ENCODE results near the gene SMOC2. TPM values are rescaled to one million over a fixed set of nuclear protein-coding genes. Genes with fewer than 3 reads are reported as not detected.

The SMOC2 gene
- total RNA-seq, 4 donors from 2014 or later, result 10.7 to 14.9 (median 13.7) TPM

DNA sequence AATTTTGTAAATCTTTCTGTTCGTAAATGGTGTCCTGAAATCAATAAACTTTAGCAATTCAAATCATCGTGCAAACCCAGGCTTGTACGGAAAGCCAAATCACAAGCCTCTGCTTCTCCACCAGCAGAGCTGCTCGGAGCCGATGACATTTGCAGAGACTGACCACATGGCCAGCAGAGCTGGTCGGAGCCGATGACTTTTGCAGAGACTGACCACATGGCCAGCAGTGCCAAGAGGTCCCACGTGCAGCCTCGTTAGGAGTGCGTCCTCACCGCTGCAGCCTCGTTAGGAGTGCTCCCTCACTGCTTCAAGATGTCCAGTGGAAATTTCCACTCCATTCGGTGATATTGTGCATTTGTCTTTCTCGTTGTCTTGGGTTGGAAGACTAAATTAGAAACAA is 28.5 kb downstream of the SMOC2 start:
- no peaks in the 10 kb centered on the region for H3K27me3 ChIP-seq
- no peaks in the 10 kb centered on the region for H3K36me3 ChIP-seq
- peaks cover 0 to 3% (median 0%) of the 10 kb centered on the region in 4 donors for H3K9me3 ChIP-seq
- DNase-seq, result no peak
- no peak overlapping the region for H3K27ac ChIP-seq
- TF ChIP-seq, protein P1, sequence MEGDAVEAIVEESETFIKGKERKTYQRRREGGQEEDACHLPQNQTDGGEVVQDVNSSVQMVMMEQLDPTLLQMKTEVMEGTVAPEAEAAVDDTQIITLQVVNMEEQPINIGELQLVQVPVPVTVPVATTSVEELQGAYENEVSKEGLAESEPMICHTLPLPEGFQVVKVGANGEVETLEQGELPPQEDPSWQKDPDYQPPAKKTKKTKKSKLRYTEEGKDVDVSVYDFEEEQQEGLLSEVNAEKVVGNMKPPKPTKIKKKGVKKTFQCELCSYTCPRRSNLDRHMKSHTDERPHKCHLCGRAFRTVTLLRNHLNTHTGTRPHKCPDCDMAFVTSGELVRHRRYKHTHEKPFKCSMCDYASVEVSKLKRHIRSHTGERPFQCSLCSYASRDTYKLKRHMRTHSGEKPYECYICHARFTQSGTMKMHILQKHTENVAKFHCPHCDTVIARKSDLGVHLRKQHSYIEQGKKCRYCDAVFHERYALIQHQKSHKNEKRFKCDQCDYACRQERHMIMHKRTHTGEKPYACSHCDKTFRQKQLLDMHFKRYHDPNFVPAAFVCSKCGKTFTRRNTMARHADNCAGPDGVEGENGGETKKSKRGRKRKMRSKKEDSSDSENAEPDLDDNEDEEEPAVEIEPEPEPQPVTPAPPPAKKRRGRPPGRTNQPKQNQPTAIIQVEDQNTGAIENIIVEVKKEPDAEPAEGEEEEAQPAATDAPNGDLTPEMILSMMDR (IDR thresholded peaks at IDR 0.05), result no peak
- TF ChIP-seq POLR2A (IDR thresholded peaks at IDR 0.05), result no peak
- H3K4me1 ChIP-seq, result no peaks in the 10 kb centered on the region
- H3K4me3 ChIP-seq, result no peak overlapping the region

DNA sequence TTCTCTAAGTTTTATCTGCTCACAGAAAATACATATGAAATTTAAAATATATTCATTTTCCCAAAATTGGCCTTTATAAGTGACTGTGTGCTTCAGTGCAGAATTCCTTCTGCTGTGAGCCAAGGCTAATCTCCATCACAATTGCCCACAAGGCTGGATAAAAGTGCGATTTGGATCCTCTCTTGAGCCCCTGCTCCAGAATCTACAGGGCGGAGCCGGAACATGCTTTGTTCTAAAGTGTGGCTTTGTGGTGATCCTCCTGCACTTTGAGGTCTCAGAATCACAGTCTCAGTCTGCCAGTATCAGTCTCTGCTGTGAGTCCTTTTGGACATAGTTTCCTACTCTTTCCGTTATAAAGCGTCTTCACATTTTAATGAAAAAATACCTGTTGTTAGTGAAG is 28.9 kb downstream of the SMOC2 start:
- Histone ChIP-seq H3K9me3 (peaks cover 0 to 3% (median 0%) of the 10 kb centered on the region in 4 donors), H3K27ac (no peak overlapping the region), H3K36me3 (no peaks in the 10 kb centered on the region), H3K27me3 (no peaks in the 10 kb centered on the region), H3K4me3 (no peak overlapping the region), H3K4me1 (no peaks in the 10 kb centered on the region)
- no peak for DNase-seq
- TF ChIP-seq POLR2A (IDR thresholded peaks at IDR 0.05), result no peak
- TF ChIP-seq, protein P1 (IDR thresholded peaks at IDR 0.05), result no peak

DNA sequence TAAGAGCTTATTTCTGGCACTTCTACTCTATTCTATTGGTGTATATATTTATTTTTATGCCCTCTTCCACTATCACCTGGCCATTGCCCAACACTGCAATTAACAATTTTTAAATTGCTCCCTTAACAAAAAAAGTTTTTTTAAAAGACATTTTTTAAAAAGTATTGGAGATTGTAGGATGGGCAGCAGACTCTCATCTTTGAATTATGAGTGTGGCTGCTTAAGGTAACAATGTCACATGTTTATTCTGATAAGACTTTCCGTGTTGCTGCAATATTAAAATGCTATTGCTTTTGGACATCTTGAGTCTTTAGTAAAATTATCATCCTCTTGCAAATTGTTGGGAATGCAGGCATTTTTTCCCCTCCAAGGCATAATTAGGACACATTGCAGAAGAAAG is 31.4 kb downstream of the SMOC2 start:
- Histone ChIP-seq H3K4me1 (no peaks in the 10 kb centered on the region), H3K27me3 (no peaks in the 10 kb centered on the region), H3K4me3 (no peak overlapping the region), H3K9me3 (peaks cover 0 to 3% (median 0%) of the 10 kb centered on the region in 4 donors), H3K36me3 (no peaks in the 10 kb centered on the region), H3K27ac (no peak overlapping the region)
- TF ChIP-seq, protein P1 (IDR thresholded peaks at IDR 0.05), result no peak
- no peak for TF ChIP-seq POLR2A (IDR thresholded peaks at IDR 0.05)
- DNase-seq, result no peak

DNA sequence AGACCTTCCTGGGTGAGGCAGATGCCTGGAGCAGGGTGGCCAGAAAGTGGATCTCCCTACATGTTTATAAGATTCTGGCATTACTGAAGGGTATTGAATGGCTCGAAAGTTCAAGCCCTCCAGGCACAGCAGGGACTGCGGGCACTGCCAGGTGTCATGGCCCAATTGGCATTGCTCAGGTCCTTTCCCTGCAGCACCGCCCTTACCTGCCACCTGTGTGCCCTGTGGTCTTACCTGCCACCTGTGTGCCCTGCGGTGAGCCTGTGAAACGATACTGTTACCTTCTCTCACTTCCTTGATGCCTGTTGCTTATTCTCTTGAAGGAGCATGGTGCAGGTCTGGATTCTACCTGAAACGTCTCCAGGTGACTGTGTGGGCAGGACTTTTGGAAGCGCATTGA is 32.2 kb downstream of the SMOC2 start:
- no peaks in the 10 kb centered on the region for H3K4me1 ChIP-seq
- no peaks in the 10 kb centered on the region for H3K27me3 ChIP-seq
- peaks cover 0 to 3% (median 0%) of the 10 kb centered on the region in 4 donors for H3K9me3 ChIP-seq
- H3K36me3 ChIP-seq, result no peaks in the 10 kb centered on the region
- H3K4me3 ChIP-seq, result no peak overlapping the region
- DNase-seq, result no peak
- no peak overlapping the region for H3K27ac ChIP-seq
- no peak for TF ChIP-seq POLR2A (IDR thresholded peaks at IDR 0.05)
- TF ChIP-seq, protein P1 (IDR thresholded peaks at IDR 0.05), result no peak

DNA sequence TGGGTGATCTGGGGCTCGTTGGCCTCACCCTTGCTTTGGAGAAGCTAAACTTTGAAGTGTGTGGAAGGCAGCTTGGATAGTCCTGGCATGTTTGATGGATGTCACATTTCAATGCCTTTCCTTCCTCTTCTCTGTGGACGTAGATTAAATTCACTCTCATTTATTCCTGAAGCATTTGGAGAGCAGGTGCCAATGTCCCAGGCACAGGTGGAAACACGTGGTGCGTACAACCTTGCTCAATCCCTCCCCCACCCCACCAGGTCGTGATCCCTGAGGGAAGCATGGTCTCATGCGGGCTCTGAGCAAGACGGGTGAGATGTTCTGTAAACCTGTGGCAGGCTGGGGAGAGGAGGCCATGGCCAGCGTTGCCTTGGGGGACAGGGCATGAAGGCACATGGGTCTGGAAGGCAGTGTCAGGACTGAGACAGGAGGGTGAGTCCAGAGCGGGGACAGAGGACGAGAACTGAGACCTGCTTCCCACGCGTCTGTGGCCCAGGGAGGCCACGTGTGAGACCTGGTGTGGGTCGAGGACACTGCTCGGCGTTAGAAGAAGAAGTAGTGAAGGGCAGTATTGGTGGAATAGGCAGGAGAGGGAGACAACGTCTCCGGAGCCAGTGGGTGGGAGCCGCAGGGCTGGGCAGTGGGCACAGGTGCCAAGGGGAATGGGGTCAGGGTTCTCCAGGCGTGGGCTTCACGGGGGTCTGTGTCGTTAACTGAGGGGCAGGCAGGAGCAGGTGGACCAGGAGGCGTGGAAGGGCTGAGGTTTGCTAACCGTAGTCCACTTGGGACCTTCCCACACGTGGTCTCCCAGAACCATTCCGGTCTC is 34.4 kb downstream of the SMOC2 start:
- no peak overlapping the region for H3K27ac ChIP-seq
- DNase-seq, result no peak
- no peak overlapping the region for H3K4me3 ChIP-seq
- H3K4me1 ChIP-seq, result no peaks in the 10 kb centered on the region
- TF ChIP-seq, protein P1 (IDR thresholded peaks at IDR 0.05), result no peak
- TF ChIP-seq POLR2A (IDR thresholded peaks at IDR 0.05), result no peak
- H3K27me3 ChIP-seq, result no peaks in the 10 kb centered on the region
- peaks cover 0 to 3% (median 0%) of the 10 kb centered on the region in 4 donors for H3K9me3 ChIP-seq
- H3K36me3 ChIP-seq, result no peaks in the 10 kb centered on the region

Data from Peyer's patch (tissue), 4 donors.